Stimulated activated CD4-positive, alpha-beta T cell treated with anti-CD3 and anti-CD28 coated beads, Interleukin-1b, Interleukin-23, amount 100 ng/mL, for 4 hours (primary cell): ENCODE data around the gene LMTK2.
"Not testable (repeated sequence)": the region's sequence is repeated elsewhere in the genome, so short reads cannot be mapped to it uniquely, and the experiment has no call there.

ENCODE experiments used
- DNase-seq, 2 donors: peaks; one replicate each; pipeline ENCODE4 v3.0.0-alpha.2; 2020; ENCODE audit warnings: low read depth in 2 of 2

Gene LMTK2

DNA sequence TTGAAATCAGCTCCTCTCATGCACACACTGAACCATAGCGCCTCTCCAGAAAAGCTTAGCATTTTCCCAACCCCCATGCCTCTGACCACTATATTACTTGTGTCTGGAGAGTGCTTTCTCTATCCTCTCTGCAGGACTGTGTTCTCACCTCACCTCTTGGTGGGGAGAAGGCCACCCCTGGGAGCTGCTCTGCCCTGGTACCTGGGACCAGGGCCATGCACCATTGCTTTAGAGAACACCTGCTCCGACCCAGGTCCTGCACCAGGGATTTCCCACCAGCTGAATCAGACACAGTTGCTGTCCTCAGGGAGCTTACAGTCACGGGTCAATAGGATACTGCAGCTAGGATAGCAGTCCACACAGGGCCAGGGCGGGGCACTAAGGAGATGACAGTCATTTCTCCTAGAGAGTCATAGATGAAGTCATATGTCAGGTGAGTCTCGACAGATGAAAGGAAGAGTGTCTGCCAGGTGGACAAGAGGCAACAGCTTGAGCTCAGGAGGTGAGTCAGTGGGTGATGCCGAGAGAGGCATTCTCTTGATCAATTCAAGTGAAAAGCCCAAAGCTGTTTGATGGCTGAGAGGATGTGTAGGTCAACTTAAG, 619 bp upstream of the LMTK2 start:
- DNase-seq, result peak in 1 of 2 donors; percentile 6

- DNase-seq, result peak in 1 of 2 donors; percentile 18
These were observed 655 bp downstream of the LMTK2 start for GRCh38 chr7:98107313-98107721.

GRCh38 chr7:98110249-98111022, 3.8 kb downstream of the LMTK2 start:
- DNase-seq, result no peak

GRCh38 chr7:98112077-98112476, 5.4 kb downstream of the LMTK2 start:
- no peak for DNase-seq

DNA sequence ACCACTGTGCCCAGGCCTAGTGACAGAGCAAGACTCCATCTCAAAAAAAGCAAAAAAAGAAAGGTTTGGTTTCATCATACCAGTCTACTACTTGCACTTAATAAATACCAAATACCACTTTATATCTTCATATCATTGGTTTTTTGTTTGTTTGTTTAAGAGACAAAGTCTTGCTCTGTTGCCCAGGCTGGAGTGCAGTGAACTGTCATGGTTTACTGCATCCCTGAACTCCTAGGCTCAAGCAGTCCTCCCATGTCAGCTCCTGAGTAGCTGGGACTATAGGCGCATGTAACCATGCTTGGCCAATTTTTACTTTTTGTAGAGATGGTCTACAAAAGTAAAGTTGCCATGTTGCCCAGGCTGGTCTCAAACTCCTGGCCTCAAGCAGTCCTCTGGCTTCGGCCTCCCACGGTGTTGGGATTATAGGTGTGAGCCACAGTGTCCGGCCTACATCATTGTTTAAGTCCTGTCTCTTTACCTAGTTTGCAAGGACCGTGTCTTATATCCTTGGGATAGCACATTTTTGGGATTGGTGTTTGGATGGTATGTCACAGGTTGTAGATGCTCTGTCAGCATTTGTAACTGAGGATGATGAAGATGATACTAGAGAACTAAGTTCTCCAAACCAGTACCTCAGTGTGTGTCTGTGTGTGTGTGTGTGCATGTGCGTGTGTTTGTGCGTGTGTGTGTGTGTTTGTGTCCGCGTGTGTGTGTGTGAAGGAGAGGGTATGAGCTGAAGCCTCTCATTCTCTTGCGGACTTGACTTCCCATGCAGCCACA, 9.3 kb downstream of the LMTK2 start:
- DNase-seq, result no peak

DNA sequence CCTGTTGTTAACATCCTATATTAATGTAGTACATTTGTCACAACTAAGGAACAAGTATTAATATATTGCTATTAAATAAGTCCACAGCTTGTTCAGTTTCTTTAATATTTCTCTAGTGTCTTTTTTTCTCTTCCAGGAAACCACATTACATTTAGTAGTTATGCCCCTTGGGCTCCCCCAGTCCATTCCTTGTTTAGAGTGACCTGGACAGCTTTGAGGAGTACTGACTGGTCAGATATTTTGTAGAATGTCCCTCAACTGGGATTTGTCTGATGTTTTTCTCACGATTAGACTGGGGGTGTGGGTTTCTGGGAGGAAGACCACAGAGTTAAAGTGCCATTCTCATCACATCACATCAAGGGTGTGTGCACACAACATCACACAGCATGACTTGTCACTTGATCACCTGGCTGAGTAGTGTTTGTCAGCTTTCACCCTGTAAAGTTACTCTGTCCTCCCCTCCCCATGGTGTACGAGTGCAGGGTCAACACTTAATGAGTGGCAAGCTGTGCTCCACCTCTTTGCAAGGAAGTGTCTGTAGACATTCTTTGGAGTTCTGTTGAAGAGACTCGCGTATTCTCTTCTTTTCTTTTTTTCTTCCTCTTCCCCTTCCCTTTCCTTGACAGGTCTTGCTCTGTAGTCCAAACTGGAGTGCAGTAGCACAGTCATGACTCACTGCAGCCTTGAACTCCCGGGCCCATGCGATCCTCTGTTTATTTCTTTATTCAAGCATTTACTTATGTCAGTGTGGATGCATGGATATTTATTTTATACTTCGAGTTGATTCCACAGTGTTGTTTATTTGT, 10.2 kb downstream of the LMTK2 start:
- no peak for DNase-seq

GRCh38 chr7:98119256-98119918, 12.7 kb downstream of the LMTK2 start:
- no peak for DNase-seq

DNA sequence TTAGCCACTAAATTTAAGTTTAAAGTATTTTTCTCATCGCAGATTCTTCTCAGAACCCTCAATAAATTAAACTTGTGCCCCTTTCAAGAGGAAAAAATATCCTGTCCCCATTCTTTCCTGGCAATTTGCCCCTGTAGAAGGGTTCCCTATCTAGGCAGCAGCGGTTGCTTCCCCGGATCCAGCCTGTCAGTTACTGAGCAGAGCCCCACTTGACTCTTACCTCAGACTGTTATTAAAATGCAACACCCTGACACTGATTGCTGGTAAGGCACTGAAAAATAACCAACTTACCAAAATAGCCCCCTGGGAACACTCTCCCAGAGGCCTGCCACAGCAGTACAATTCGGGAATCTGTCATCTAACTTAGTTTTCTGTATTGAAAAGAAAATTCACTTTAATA, 13.9 kb downstream of the LMTK2 start:
- DNase-seq, result no peak

DNA sequence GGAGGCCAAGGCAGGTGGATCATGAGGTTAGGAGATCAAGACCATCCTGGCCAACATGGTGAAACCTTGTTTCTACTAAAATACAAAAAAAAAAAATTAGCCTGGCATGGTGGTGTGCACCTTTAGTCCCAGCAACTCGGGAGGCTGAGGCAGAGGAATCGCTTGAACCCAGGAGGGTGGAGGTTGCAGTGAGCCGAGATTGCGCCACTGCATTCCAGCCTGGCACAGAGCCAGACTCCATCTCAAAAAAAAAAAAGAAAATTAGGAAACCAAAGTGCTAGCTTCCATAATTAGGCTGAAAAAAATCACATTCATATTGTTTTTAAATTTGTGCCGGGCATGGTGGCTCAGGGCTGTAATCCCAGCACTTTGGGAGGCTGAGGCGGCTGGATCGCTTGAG, 14.7 kb downstream of the LMTK2 start:
- DNase-seq, result not testable (repeated sequence)

DNA sequence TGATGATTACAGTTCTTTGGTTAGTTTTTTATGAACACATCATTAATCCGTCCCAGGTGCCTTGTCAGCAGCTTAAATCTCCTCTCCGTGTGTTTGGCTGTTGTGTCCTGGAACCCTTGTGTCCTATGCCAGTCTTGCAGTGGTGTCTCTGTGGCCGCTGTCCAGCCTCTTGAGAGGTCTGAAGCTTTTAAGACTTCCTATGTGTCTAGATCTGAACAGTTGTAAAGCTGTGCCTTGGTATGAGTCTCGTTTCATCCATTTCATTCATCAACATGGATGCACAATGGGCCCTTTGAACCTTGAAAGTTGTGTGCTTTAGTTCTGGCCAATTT, 16.7 kb downstream of the LMTK2 start:
- DNase-seq, result no peak

GRCh38 chr7:98125759-98126158, 19.1 kb downstream of the LMTK2 start:
- DNase-seq, result no peak

GRCh38 chr7:98126311-98127142, 19.9 kb downstream of the LMTK2 start:
- DNase-seq, result no peak

- DNase-seq, result no peak
These were observed 21.7 kb downstream of the LMTK2 start for GRCh38 chr7:98128346-98128745.

- no peak for DNase-seq
These were observed 24.3 kb downstream of the LMTK2 start for GRCh38 chr7:98130959-98131358.

- no peak for DNase-seq
These were observed 26.5 kb downstream of the LMTK2 start for GRCh38 chr7:98133181-98133580.

- DNase-seq, result no peak
These were observed 27.1 kb downstream of the LMTK2 start for GRCh38 chr7:98133621-98134303.

- no peak for DNase-seq
These were observed 28.0 kb downstream of the LMTK2 start for GRCh38 chr7:98134420-98135228.

GRCh38 chr7:98135984-98136383, 29.3 kb downstream of the LMTK2 start:
- no peak for DNase-seq

DNA sequence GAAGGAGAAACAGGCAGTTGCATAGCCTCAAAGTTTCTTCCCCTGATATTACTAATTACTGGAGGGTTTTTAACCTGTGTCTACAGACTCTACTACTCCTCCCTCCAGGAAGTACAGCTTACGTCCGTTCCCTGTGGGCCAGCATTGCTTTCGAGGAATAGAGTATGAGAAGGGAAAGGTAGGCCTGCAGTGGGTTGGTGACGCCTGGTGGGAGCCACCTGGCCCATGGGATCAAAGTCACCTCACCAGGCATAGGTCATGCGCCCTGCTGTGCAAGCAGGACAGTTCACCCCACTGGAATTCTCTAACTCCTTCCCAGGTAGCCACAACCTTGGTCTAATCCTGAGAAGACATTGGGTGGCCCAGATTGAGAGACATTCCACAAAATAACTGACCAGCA, 29.8 kb downstream of the LMTK2 start:
- no peak for DNase-seq
